CD8-positive, alpha-beta memory T cell (primary cell): ENCODE measurements around the gene CAPN5. TPM values are rescaled to one million over a fixed set of nuclear protein-coding genes. Genes with fewer than 3 reads are reported as not detected.

Experiments
- CTCF ChIA-PET: fragments of 350-600 bp; sonication (Branson Sonifier 250); formaldehyde crosslinking; loops from one replicate; lab custom pipeline; 2021; ENCODE audit warnings: antibody characterized with exemption; lab: Charles Lee
- POLR2A ChIA-PET: fragments of 350-600 bp; sonication (Branson Sonifier 250); formaldehyde crosslinking; loops from one replicate; lab custom pipeline; 2021; ENCODE audit warnings: antibody characterized with exemption; lab: Charles Lee
- DNase-seq, 5 donors: peaks; one replicate each; pipeline versions ENCODE4 v3.0.0 to v3.0.0-alpha.2; 2020 to 2022; ENCODE audit warnings: mixed read lengths in 1 of 5
- H3K27ac ChIP-seq: one replicate; pipeline ENCODE4 v1.7.0; 2013; ENCODE audit warnings: low read depth, mild to moderate bottlenecking, low read length, moderate library complexity
- H3K27me3 ChIP-seq: 2 replicates; pipeline ENCODE4 v1.7.0; 2013; ENCODE audit warnings: low read length, mild to moderate bottlenecking; ENCODE audit not compliant: insufficient read depth, poor library complexity, severe bottlenecking
- H3K36me3 ChIP-seq: 2 replicates; pipeline ENCODE4 v1.7.0; 2013; ENCODE audit warnings: mild to moderate bottlenecking, low read length, moderate library complexity; ENCODE audit not compliant: insufficient read depth
- H3K4me1 ChIP-seq: 2 replicates; pipeline ENCODE4 v1.7.0; 2013; ENCODE audit warnings: mild to moderate bottlenecking, low read length, moderate library complexity; ENCODE audit not compliant: insufficient read depth
- H3K4me3 ChIP-seq: 2 replicates; pipeline ENCODE4 v1.7.0; 2013; ENCODE audit warnings: mild to moderate bottlenecking, low read length
- H3K9me3 ChIP-seq: 2 replicates; pipeline ENCODE4 v1.7.0; 2013; ENCODE audit warnings: mild to moderate bottlenecking, low read length
- H3K27ac Mint-ChIP-seq, 8 donors: one replicate each; pipeline ENCODE4 v1.8.0; 2020 to 2021; ENCODE audit warnings: mixed read lengths in 8 of 8, mild to moderate bottlenecking in 6 of 8, inconsistent platforms in 3 of 8, moderate library complexity in 3 of 8
- H3K27me3 Mint-ChIP-seq, 2 donors: one replicate each; pipeline ENCODE4 v1.8.0; 2020 to 2021; ENCODE audit warnings: mixed read lengths in 2 of 2, mild to moderate bottlenecking in 1 of 2, moderate library complexity in 1 of 2
- H3K36me3 Mint-ChIP-seq, 3 donors: one replicate each; pipeline ENCODE4 v1.8.0; 2020 to 2021; ENCODE audit warnings: mixed read lengths in 3 of 3, inconsistent platforms in 1 of 3, mild to moderate bottlenecking in 1 of 3
- H3K4me1 Mint-ChIP-seq, 3 donors: one replicate each; pipeline ENCODE4 v1.8.0; 2020 to 2021; ENCODE audit warnings: mixed read lengths in 3 of 3, inconsistent platforms in 1 of 3, mild to moderate bottlenecking in 1 of 3
- H3K4me3 Mint-ChIP-seq, 7 donors: one replicate each; pipeline ENCODE4 v1.8.0; 2020 to 2021; ENCODE audit warnings: mixed read lengths in 7 of 7, mild to moderate bottlenecking in 6 of 7, moderate library complexity in 4 of 7, inconsistent platforms in 2 of 7
- H3K9me3 Mint-ChIP-seq, 5 donors: one replicate each; pipeline ENCODE4 v1.8.0; 2020 to 2022; ENCODE audit warnings: mixed read lengths in 5 of 5, mild to moderate bottlenecking in 3 of 5, moderate library complexity in 2 of 5, inconsistent platforms in 1 of 5
- polyA plus RNA-seq: library from polyadenylated mRNA; unstranded; fragments of 300-500 nt; fragmentation: Illumina TruSeq; gene quantifications from one replicate; pipeline ENCODE4 v1.2.3, GENCODE V29; 2021
- total RNA-seq, 2 experiments: library from RNA; stranded (reverse); gene quantifications; one replicate each; pipeline ENCODE4 v1.2.3, GENCODE V29; 2021

The CAPN5 gene
- total and polyA plus RNA-seq, 3 experiments from 2014 or later, result 0.78 to 3.4 (median 1.1) TPM

GRCh38 chr11:77112641-77113381 is 46.0 kb downstream of the CAPN5 start:
- no peaks in the 10 kb centered on the region for H3K27me3 Mint-ChIP-seq
- no peaks in the 10 kb centered on the region for H3K27me3 ChIP-seq
- H3K4me1 ChIP-seq, result no peaks in the 10 kb centered on the region
- H3K27ac ChIP-seq, result no peak overlapping the region
- no peaks in the 10 kb centered on the region for H3K36me3 ChIP-seq
- H3K9me3 Mint-ChIP-seq, result no peaks in the 10 kb centered on the region
- no peaks in the 10 kb centered on the region for H3K4me1 Mint-ChIP-seq
- no peak for DNase-seq
- no peaks in the 10 kb centered on the region for H3K9me3 ChIP-seq
- peaks cover 0 to under 1% (median 0%) of the 10 kb centered on the region in 3 donors for H3K36me3 Mint-ChIP-seq
- no peak overlapping the region for H3K4me3 Mint-ChIP-seq
- ChIA-PET POLR2A (no interaction called here), CTCF (interaction anchor here (1.0 to 1.9 kb wide), 5 partner anchors 8 to 92 kb away, joined by 3 to 7 read pairs (median 4); partner anchors contain the start of gene MYO7A)
- H3K27ac Mint-ChIP-seq, result no peak overlapping the region
- no peak overlapping the region for H3K4me3 ChIP-seq

- H3K4me3 ChIP-seq, result no peak overlapping the region
- no peak overlapping the region for H3K27ac Mint-ChIP-seq
- H3K4me1 ChIP-seq, result no peaks in the 10 kb centered on the region
- H3K27me3 ChIP-seq, result no peaks in the 10 kb centered on the region
- H3K27me3 Mint-ChIP-seq, result no peaks in the 10 kb centered on the region
- no peaks in the 10 kb centered on the region for H3K36me3 ChIP-seq
- no peak overlapping the region for H3K4me3 Mint-ChIP-seq
- H3K36me3 Mint-ChIP-seq, result peaks cover 0 to 1% (median 0%) of the 10 kb centered on the region in 3 donors
- H3K9me3 ChIP-seq, result no peaks in the 10 kb centered on the region
- no peak overlapping the region for H3K27ac ChIP-seq
- POLR2A ChIA-PET, result no interaction called here
- no peaks in the 10 kb centered on the region for H3K9me3 Mint-ChIP-seq
- no peak for DNase-seq
- no peaks in the 10 kb centered on the region for H3K4me1 Mint-ChIP-seq
- CTCF ChIA-PET, result interaction anchor here (0.7 to 1.9 kb wide), 6 partner anchors 9 to 93 kb away, joined by 3 to 7 read pairs (median 4); partner anchors contain the start of gene MYO7A
Observed at GRCh38 chr11:77113382-77114088, 46.8 kb downstream of the CAPN5 start.

- Histone ChIP-seq H3K4me1 (no peaks in the 10 kb centered on the region), H3K27ac (no peak overlapping the region), H3K27me3 (no peaks in the 10 kb centered on the region), H3K4me3 (no peak overlapping the region), H3K36me3 (no peaks in the 10 kb centered on the region), H3K9me3 (no peaks in the 10 kb centered on the region)
- Mint-ChIP-seq H3K27me3 (no peaks in the 10 kb centered on the region), H3K4me3 (no peak overlapping the region), H3K4me1 (no peaks in the 10 kb centered on the region), H3K36me3 (peaks cover 0 to 4% (median 0%) of the 10 kb centered on the region in 3 donors), H3K9me3 (no peaks in the 10 kb centered on the region), H3K27ac (no peak overlapping the region)
- CTCF ChIA-PET, result interaction anchor here (0.7 to 1.9 kb wide), 3 partner anchors 13 to 66 kb away, joined by 3 to 7 read pairs (median 6); partner anchors contain the start of gene MYO7A
- POLR2A ChIA-PET, result no interaction called here
- DNase-seq, result no peak
Observed at GRCh38 chr11:77114089-77114463, 47.3 kb downstream of the CAPN5 start.

DNA sequence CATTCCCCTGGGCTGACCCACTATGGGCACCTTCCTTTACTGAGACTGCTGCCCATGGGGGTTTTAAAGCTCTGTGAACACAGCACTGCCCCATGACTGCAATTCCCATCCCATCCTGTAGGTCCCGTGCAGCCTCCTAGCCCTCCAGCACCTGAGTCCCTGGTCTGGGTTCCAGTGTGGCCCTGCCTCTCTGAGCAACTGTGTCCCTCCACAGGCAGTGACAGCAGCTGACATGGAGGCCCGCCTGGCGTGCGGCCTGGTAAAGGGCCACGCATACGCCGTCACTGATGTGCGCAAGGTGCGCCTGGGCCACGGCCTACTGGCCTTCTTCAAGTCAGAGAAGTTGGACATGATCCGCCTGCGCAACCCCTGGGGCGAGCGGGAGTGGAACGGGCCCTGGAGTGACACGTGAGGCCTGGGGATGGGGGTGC is 48.4 kb downstream of the CAPN5 start:
- Mint-ChIP-seq H3K9me3 (no peaks in the 10 kb centered on the region), H3K4me3 (no peak overlapping the region), H3K36me3 (peaks cover 0 to 5% (median 0%) of the 10 kb centered on the region in 3 donors), H3K27me3 (no peaks in the 10 kb centered on the region), H3K27ac (no peak overlapping the region), H3K4me1 (no peaks in the 10 kb centered on the region)
- Histone ChIP-seq H3K36me3 (no peaks in the 10 kb centered on the region), H3K27me3 (no peaks in the 10 kb centered on the region), H3K27ac (no peak overlapping the region), H3K4me3 (no peak overlapping the region), H3K9me3 (no peaks in the 10 kb centered on the region), H3K4me1 (no peaks in the 10 kb centered on the region)
- no peak for DNase-seq
- POLR2A ChIA-PET, result no interaction called here
- CTCF ChIA-PET, result interaction anchor here (1.1 kb wide), 1 partner anchor 11 kb away, joined by 3 read pairs; no protein-coding TSS in a partner anchor

GRCh38 chr11:77115956-77116355 is 49.2 kb downstream of the CAPN5 start:
- POLR2A ChIA-PET, result interaction anchor here (1.1 kb wide), 1 partner anchor 32 kb away, joined by 4 read pairs; no protein-coding TSS in a partner anchor
- CTCF ChIA-PET, result interaction anchor here (0.8 kb wide), 2 partner anchors 11 to 69 kb away, joined by 3 read pairs; no protein-coding TSS in a partner anchor
- Mint-ChIP-seq H3K4me3 (no peak overlapping the region), H3K27me3 (no peaks in the 10 kb centered on the region), H3K27ac (no peak overlapping the region), H3K36me3 (peaks cover 0 to 6% (median 0%) of the 10 kb centered on the region in 3 donors), H3K4me1 (peaks cover 0 to under 1% (median 0%) of the 10 kb centered on the region in 3 donors), H3K9me3 (no peaks in the 10 kb centered on the region)
- H3K36me3 ChIP-seq, result no peaks in the 10 kb centered on the region
- H3K4me1 ChIP-seq, result no peaks in the 10 kb centered on the region
- no peak overlapping the region for H3K27ac ChIP-seq
- no peak overlapping the region for H3K4me3 ChIP-seq
- no peaks in the 10 kb centered on the region for H3K27me3 ChIP-seq
- DNase-seq, result no peak
- no peaks in the 10 kb centered on the region for H3K9me3 ChIP-seq

GRCh38 chr11:77117492-77117891 is 50.7 kb downstream of the CAPN5 start:
- CTCF ChIA-PET, result interaction anchor here (1.9 kb wide), 1 partner anchor 10 kb away, joined by 8 read pairs; the partner anchor contains the start of gene MYO7A
- Mint-ChIP-seq H3K36me3 (peaks cover 0 to 7% (median 0%) of the 10 kb centered on the region in 3 donors), H3K4me3 (no peak overlapping the region), H3K9me3 (no peaks in the 10 kb centered on the region), H3K27me3 (no peaks in the 10 kb centered on the region), H3K4me1 (peaks cover 0 to 3% (median 0%) of the 10 kb centered on the region in 3 donors), H3K27ac (no peak overlapping the region)
- H3K36me3 ChIP-seq, result no peaks in the 10 kb centered on the region
- H3K27me3 ChIP-seq, result no peaks in the 10 kb centered on the region
- DNase-seq, result no peak
- H3K4me3 ChIP-seq, result no peak overlapping the region
- POLR2A ChIA-PET, result no interaction called here
- no peaks in the 10 kb centered on the region for H3K9me3 ChIP-seq
- no peak overlapping the region for H3K27ac ChIP-seq
- H3K4me1 ChIP-seq, result no peaks in the 10 kb centered on the region

DNA sequence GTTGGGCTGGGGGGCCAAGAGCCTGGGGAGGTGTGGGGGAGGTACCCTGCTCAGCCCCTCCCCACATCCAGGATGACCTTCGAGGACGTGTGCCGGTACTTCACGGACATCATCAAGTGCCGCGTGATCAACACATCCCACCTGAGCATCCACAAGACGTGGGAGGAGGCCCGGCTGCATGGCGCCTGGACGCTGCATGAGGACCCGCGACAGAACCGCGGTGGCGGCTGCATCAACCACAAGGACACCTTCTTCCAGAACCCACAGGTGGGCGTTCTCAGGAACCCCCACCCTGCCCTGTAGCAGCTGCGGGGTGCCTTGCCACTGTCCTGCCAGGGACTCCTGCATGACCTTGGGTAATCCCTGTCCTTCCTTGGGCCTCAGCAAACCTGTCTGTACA is 51.3 kb downstream of the CAPN5 start:
- H3K36me3 Mint-ChIP-seq, result peaks cover 0 to 7% (median 0%) of the 10 kb centered on the region in 3 donors
- peaks cover 0 to 3% (median 0%) of the 10 kb centered on the region in 3 donors for H3K4me1 Mint-ChIP-seq
- CTCF ChIA-PET, result interaction anchor here (1.9 kb wide), 1 partner anchor 10 kb away, joined by 8 read pairs; the partner anchor contains the start of gene MYO7A
- H3K9me3 Mint-ChIP-seq, result no peaks in the 10 kb centered on the region
- no peak for DNase-seq
- H3K4me1 ChIP-seq, result no peaks in the 10 kb centered on the region
- no peaks in the 10 kb centered on the region for H3K36me3 ChIP-seq
- H3K27ac Mint-ChIP-seq, result no peak overlapping the region
- no peak overlapping the region for H3K4me3 Mint-ChIP-seq
- no peak overlapping the region for H3K4me3 ChIP-seq
- H3K9me3 ChIP-seq, result no peaks in the 10 kb centered on the region
- H3K27me3 Mint-ChIP-seq, result no peaks in the 10 kb centered on the region
- POLR2A ChIA-PET, result no interaction called here
- H3K27me3 ChIP-seq, result no peaks in the 10 kb centered on the region
- no peak overlapping the region for H3K27ac ChIP-seq
